ENCODE data around the gene HOGA1. TPM values are rescaled to one million over a fixed set of nuclear protein-coding genes. Genes with fewer than 3 reads are reported as not detected.
A peak's percentile ranks its signal among the peaks of the same experiment; 100 is the strongest.

The HOGA1 gene
- total RNA-seq, 1 experiment from 2014 or later: 4.4 TPM

DNA sequence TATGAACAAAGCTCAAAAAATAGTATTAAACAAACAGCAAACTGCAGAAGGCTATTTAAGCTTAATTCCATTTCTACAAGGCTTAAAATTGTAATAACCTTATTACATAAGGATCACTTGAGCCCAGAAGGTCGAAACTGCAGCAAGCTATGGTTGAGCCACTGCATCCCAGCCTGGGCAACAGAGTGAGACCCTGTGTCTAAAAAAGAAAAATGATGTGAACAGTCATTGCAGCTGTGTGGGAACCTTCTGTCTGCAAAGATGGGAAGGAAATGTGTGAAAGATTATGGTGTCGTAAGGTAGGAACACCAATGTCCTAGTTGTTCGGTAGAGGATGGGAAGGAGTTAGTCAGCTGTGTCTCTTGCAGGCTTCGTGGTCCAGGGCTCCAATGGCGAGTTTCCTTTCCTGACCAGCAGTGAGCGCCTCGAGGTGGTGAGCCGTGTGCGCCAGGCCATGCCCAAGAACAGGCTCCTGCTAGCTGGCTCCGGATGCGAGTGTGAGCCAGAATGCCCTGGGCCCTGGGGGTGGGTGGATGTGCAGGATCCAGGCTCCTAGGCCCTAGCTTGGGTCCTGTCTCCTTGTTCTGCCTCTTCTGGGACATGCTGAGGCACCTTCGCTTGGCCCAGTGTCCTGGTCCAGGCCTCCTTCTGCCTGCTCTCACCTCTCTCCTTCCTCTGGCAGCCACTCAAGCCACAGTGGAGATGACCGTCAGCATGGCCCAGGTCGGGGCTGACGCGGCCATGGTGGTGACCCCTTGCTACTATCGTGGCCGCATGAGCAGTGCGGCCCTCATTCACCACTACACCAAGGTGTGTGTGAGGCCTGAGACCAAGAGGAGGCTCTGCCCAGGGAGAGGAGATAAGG lies 14.4 kb downstream of the HOGA1 start:
- H3K9me2 ChIP-seq (ENCODE audit: insufficient read depth): no peaks in the 10 kb centered on the region
- H3K36me3 ChIP-seq (ENCODE audit: low read depth): no peaks in the 10 kb centered on the region
- H3K4me2 ChIP-seq: no peak overlapping the region
- no peaks in the 10 kb centered on the region for H3K79me2 ChIP-seq (ENCODE audit: low read depth)
- no peaks in the 10 kb centered on the region for H3K9me3 ChIP-seq (ENCODE audit: insufficient read depth, low read depth)
- TF ChIP-seq EZH2 (IDR thresholded peaks at IDR 0.05; ENCODE audit: low read depth): no peak
- no peak for TF ChIP-seq CTCF (conservative IDR thresholded peaks at IDR 0.05)
- intact Hi-C loops (cut with micrococcal nuclease; ENCODE audit: unreplicated experiment): no loop called here
- H4K20me1 ChIP-seq (ENCODE audit: insufficient read depth): no peaks in the 10 kb centered on the region
- POLR2A ChIA-PET (ENCODE audit: unreplicated experiment): no interaction called here
- H3F3A ChIP-seq (ENCODE audit: insufficient read depth, low read depth): peaks cover 15% of the 10 kb centered on the region; the same call in 1 of the 2 replicates
- CTCF ChIA-PET: interaction anchor here (0.5 kb wide), 1 partner anchor 34 kb away, joined by 6 read pairs; no protein-coding TSS in a partner anchor
- no peak for DNase-seq
- H3K4me3 ChIP-seq: no peak overlapping the region
- no peaks in the 10 kb centered on the region for H3K27me3 ChIP-seq (ENCODE audit: insufficient read depth, low read depth)
- peak overlapping the region; percentile 67; the same call in 1 of the 2 replicates for H3K27ac ChIP-seq
- H2AFZ ChIP-seq: no peak overlapping the region
- peaks cover 28% of the 10 kb centered on the region for H3K4me1 ChIP-seq (replicated peaks; ENCODE audit: insufficient read depth)
- BruUV-seq (replicated peaks): no TSS peak

DNA sequence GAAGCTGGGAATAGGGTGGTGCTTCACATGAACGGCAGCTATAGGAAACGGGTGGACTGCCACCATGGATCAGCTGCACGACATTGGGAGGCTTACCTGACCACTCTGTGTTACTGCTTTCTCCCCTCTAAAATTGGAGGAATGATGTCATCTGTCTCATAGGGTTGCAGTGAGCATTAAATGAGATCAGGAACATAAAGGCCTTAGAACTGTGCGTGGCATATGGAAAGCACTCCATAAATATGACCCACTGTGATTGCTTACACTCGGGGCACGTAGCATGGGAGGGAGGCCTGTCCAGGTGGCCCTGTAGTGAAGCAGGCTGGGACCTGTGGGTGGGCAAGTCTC lies 15.1 kb downstream of the HOGA1 start:
- no peaks in the 10 kb centered on the region for H3K79me2 ChIP-seq (ENCODE audit: low read depth)
- H3K27me3 ChIP-seq (ENCODE audit: insufficient read depth, low read depth): no peaks in the 10 kb centered on the region
- H3K4me2 ChIP-seq: no peak overlapping the region
- no peaks in the 10 kb centered on the region for H3K9me2 ChIP-seq (ENCODE audit: insufficient read depth)
- TF ChIP-seq CTCF (conservative IDR thresholded peaks at IDR 0.05): no peak
- no peak for TF ChIP-seq EZH2 (IDR thresholded peaks at IDR 0.05; ENCODE audit: low read depth)
- no peaks in the 10 kb centered on the region for H3K36me3 ChIP-seq (ENCODE audit: low read depth)
- no peak overlapping the region for H3K27ac ChIP-seq
- no TSS peak for BruUV-seq (replicated peaks)
- POLR2A ChIA-PET (ENCODE audit: unreplicated experiment): no interaction called here
- intact Hi-C loops (cut with micrococcal nuclease; ENCODE audit: unreplicated experiment): no loop called here
- CTCF ChIA-PET: no interaction called here
- peaks cover 15% of the 10 kb centered on the region; the same call in 1 of the 2 replicates for H3F3A ChIP-seq (ENCODE audit: insufficient read depth, low read depth)
- H2AFZ ChIP-seq: no peak overlapping the region
- no peak overlapping the region for H3K4me3 ChIP-seq
- H3K4me1 ChIP-seq (replicated peaks; ENCODE audit: insufficient read depth): peaks cover 28% of the 10 kb centered on the region
- H3K9me3 ChIP-seq (ENCODE audit: insufficient read depth, low read depth): no peaks in the 10 kb centered on the region
- no peak for DNase-seq
- no peaks in the 10 kb centered on the region for H4K20me1 ChIP-seq (ENCODE audit: insufficient read depth)

GRCh38 chr10:97600616-97601015 lies 16.4 kb downstream of the HOGA1 start:
- no peaks in the 10 kb centered on the region for H3K9me2 ChIP-seq (ENCODE audit: insufficient read depth)
- H3K27ac ChIP-seq: no peak overlapping the region
- no peak overlapping the region for H3K4me2 ChIP-seq
- no peaks in the 10 kb centered on the region for H3K27me3 ChIP-seq (ENCODE audit: insufficient read depth, low read depth)
- H3K79me2 ChIP-seq (ENCODE audit: low read depth): no peaks in the 10 kb centered on the region
- no peaks in the 10 kb centered on the region for H4K20me1 ChIP-seq (ENCODE audit: insufficient read depth)
- ChIA-PET CTCF (interaction anchor here (0.6 kb wide), 1 partner anchor 9 kb away, joined by 3 read pairs; no protein-coding TSS in a partner anchor), POLR2A (ENCODE audit: unreplicated experiment) (interaction anchor here (0.7 kb wide), 1 partner anchor 1634 kb away, joined by 5 read pairs; no protein-coding TSS in a partner anchor)
- intact Hi-C loops (cut with micrococcal nuclease; ENCODE audit: unreplicated experiment): no loop called here
- no TSS peak for BruUV-seq (replicated peaks)
- no peak for DNase-seq
- TF ChIP-seq CTCF (conservative IDR thresholded peaks at IDR 0.05) (no peak), EZH2 (IDR thresholded peaks at IDR 0.05; ENCODE audit: low read depth) (no peak)
- peaks cover 8% of the 10 kb centered on the region; the same call in 1 of the 2 replicates for H3F3A ChIP-seq (ENCODE audit: insufficient read depth, low read depth)
- H3K36me3 ChIP-seq (ENCODE audit: low read depth): no peaks in the 10 kb centered on the region
- H2AFZ ChIP-seq: no peak overlapping the region
- H3K9me3 ChIP-seq (ENCODE audit: insufficient read depth, low read depth): no peaks in the 10 kb centered on the region
- H3K4me3 ChIP-seq: no peak overlapping the region
- H3K4me1 ChIP-seq (replicated peaks; ENCODE audit: insufficient read depth): peaks cover 26% of the 10 kb centered on the region

Measured in PC-9 (cell line).